Amniotic epithelial cell (primary cell): ENCODE measurements around the gene CLPSL2.
"Not testable (repeated sequence)": the region's sequence is repeated elsewhere in the genome, so short reads cannot be mapped to it uniquely, and the experiment has no call there.

Experiments
- DNase-seq: peaks from one replicate; pipeline ENCODE4 v3.0.0-alpha.2; 2010; ENCODE audit warnings: low read depth

Gene CLPSL2

DNA sequence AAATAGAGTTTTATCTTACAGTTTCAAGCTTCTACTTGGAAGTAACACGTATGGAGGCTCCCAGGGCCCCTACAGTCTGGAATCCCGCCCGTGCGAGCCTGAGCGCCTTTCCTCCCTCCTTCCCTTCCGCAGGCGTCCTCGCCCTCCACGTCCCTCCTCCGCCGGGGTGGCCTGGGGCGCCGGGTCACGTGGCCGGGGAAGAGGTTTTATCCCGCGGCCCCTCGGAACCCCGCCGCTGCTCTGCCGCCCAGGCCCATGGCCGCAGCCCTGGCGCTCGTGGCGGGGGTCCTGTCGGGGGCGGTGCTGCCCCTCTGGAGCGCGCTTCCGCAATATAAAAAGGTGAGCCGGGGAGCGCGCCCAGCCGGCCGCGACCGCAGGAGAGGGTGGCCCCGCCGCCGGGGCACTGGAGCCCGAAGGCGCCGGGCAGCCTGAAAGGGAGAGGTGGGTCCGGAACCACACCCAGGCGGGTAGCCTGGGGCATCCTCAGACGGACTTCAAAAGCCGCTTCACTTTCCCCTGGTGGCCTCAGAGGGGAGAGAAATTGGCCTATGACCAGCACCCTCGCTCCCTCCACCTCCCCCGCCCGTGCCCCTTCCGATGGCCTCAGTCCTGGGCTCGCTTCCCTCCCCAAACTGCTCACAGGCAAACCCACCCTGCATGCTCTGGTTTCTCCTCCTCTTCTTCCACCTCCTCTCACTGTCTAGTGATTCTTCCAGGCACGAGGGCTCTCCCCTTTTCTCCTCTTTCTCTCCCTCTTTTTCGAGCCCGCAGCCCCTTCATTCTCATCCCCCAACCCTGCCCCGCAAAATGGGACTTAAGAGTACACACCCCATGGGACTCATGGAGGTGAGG is at the start of gene CLPSL2:
CLPSL2 (plus strand) TSS at position 235 of the 852 bp plus-strand sequence; CDS start at position 256, 21 bp downstream.
- no peak for DNase-seq

DNA sequence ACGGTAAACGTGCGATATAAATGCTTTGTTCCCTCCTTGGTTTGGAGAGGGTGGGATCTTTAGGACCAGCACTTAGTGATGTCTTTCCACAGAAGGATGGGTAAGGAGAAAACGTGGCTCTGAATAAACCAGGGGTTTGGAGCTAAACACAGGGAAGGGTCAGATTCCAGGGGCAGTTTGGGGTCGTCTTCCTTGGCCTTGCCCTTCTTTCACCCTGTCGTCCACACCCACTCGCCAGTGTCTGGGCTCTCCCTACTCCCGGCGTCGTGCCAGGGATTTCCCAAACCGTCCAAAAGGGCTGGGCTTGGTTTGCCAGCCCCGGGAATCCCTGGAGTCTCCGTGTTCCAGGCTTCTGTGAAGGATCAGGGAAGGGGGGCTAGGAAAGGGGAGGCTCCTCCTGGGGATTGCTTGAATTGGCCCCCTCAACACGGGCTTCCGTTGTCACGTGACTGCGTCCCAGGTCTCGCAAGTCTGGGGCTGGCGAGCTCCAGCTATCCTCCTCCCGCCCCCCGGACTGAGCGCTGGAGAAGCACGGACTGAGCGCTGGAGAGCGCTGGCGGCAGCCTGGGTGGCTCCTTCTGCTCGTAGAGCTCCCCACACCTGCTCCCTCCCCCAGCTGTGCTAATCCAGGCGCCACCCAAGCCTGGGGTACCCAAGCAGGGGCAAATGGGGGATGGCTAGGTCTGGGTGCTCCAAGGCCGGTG is 49.0 kb upstream of the CLPSL2 start:
- DNase-seq = peak; percentile 95

DNA sequence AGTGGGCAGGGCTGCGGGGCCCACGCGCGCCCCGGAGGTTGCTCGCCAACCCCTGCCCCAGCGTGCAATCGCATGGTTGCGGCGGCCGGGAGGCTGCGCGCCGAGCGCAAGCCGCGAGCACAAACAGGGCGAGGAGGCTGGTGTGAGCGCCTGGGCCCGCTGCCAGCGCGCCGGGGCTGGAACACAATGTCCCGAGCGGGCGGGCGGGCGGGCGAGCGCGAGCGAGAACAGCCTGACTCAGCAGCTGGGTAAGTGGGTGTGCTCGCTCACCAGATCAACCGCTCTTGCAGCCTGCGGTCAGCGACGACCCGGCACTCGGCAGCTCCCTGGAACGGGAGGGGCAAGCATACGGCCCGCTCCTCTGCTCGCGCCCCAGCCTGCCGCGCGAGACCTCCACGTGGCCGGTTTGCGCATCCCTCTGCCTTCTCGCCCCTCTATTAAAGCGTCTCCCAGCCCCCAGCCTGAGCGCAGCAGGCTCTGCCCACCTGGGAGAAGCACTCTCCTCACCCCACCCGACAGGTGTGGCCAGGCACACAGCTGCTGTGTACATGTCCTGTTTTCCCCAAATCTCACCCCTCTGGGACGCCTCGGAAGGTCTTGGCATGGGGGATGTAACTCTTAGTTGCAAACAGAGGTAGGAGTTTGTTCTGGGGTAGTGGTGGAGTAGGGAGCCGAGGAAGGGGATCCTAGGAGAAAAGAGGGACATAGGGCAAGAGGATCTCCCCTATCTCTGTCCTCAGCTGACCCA is 48.3 kb upstream of the CLPSL2 start:
- peak; percentile 98 for DNase-seq

GRCh38 chr6:35728683-35729678 is 47.4 kb upstream of the CLPSL2 start:
- DNase-seq = no peak

DNA sequence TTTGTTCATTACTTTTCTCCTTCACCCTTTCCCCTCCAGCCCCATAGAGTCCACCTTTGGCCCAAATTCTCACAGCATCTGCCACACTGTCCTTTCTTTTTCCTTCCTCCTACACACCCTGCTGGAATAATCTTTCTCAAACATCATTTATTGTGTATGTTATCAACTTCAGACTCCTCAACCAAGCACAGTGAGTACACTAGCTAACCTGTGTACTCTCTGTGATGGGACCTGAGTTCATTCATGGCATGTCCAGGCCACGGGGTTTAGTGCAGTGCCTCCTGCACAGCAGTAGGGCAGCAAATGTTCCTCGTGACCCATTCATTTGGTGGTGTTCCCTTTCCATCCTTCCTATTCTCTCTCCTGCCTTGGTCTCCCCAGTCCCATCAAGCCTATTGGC is 46.7 kb upstream of the CLPSL2 start:
- DNase-seq = no peak

DNA sequence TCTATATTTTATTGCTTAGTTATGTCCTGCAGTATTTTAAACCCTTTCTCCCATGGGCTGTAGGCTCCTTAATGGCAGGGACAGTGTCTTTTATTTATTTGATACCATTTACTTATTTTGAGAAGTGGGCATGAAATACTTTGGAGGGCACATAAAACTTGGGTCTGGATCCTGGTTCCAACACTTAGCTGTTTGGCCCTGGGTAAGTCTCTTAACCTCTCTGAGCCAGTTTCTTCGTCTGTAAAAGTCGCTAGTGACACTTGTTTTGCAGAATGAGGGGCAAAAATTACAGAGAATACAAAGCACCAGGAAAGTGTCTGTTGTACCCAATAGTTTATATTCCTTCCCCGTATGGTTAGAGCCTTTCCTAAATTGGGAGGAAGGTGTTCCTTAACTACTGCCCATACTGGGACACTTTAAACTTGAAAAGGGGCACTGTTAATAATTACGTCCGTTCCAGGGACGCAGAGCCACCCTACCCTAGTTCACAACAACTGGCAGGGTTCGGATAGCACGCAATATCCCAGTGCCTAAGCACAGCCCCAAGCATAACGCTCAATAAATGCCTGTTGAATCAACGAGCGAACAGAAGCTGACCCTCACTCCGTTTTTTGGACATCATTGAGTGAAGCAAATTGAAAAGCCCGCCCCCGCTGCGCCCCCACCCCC is 45.5 kb upstream of the CLPSL2 start:
- no peak for DNase-seq

- DNase-seq = peak; percentile 86
These were observed 45.0 kb upstream of the CLPSL2 start for GRCh38 chr6:35731414-35731735.

DNA sequence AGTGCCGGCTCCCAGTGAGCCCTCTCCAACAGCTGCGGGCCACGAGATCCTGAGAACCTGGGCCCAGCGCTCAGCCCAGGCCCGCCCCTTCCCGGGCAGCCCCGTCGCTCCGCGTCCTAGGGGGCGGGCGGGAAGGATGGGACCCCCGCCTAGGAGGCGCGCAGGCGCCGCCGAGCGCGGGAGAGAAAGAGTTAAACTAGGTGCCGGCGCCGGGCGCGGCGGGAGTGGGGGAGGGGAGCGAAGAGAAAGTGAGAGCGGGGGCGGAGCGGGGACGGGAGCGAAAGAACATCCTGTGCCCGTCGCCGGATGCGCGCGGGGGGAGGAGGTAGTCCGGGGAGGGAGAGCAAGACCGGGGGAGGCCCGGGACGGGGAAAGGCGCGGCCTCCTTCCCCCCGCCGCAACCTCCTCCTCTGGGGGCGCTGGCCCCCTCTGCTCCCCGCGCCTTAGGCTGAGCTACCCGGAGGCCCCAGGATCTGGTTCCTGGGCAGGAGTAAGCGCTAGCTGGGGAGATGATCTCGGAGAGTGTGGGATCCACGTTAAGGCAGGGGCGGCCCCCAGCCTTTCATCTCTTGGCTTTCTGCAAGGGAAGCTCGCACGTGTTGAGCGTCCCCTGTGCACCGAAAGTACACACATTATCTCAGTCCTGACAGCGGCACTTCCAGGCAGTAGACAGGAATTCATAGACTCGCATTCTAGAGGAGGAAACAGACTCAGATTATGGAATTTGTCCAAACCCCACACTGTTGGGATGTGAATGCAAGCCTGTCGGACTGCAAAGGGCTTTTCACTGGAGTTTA is 44.5 kb upstream of the CLPSL2 start:
- peak; percentile 99 for DNase-seq

- DNase-seq = no peak
These were observed 42.8 kb upstream of the CLPSL2 start for GRCh38 chr6:35733633-35734032.

DNA sequence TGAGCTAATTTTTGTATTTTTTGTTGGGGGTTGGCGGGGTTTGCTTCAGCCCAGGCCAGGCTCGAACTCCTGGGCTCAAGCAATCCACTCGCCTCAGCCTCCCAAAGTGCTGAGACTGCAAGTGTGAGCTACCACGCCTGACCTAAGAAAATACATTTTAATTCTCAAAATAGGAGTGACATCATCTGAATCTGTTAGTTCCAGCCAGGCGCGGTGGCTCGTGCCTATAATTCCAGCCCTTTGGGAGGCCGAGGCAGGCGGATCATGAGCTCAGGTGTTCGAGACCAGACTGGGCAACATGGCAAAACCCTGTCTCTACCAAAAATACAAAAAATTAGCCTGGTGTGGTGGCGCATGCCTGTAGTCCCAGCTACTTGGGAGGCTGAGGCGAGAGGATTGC is 42.1 kb upstream of the CLPSL2 start:
- not testable (repeated sequence) for DNase-seq

GRCh38 chr6:35735452-35735851 is 40.9 kb upstream of the CLPSL2 start:
- no peak for DNase-seq

DNA sequence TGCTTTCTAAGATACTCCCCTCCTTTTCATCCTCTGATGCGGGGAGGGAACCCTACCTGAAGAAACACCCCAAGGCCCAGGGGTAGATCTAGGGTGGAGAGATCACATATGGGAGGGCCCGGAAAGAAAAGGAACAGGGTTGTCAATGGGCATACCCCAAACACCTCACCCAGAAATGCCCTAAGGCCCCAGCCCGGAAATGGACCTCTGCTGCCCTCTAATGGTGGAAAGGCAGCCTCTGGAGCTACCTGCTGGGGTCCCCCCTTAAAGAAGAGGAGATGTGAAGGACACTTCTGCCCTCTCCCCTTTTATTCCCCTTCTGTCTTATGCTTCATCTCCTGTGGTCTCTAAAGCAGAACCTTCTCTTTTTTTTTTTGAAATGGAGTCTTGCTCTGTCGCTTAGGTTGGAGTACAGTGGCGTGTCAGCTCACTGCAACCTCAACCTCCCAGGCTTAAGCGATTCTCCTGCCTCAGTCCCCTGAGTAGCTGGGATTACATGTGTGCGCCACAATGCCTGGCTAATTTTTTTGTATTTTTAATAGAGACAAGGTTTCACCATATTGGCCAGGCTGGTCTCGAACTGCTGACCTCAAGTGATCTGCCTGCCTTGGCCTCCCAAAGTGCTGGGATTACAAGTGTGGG is 40.0 kb upstream of the CLPSL2 start:
- peak; percentile 44 for DNase-seq

DNA sequence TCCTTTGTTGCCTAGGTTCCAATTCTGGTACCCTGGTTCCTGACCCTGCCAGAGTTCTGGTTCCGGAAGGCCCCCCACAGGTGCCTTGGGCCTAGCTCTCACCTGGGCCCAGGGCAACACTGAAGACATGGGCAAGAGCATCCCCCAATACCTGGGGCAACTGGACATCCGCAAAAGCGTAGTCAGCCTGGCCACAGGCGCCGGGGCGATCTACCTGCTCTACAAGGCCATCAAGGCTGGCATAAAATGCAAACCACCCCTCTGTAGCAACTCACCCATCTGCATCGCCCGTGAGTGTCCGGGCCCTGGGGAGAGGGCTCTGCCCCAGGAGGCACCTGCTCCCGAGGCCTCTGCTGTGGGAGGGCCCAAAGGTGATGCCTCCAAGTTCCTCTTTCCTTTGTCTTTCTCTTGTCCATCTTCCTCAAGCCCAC is 39.4 kb upstream of the CLPSL2 start, which contains the start of gene ARMC12:
ARMC12 (plus strand) TSS at position 51 of the 431 bp plus-strand sequence; CDS start at position 128, 77 bp downstream.
- no peak for DNase-seq

DNA sequence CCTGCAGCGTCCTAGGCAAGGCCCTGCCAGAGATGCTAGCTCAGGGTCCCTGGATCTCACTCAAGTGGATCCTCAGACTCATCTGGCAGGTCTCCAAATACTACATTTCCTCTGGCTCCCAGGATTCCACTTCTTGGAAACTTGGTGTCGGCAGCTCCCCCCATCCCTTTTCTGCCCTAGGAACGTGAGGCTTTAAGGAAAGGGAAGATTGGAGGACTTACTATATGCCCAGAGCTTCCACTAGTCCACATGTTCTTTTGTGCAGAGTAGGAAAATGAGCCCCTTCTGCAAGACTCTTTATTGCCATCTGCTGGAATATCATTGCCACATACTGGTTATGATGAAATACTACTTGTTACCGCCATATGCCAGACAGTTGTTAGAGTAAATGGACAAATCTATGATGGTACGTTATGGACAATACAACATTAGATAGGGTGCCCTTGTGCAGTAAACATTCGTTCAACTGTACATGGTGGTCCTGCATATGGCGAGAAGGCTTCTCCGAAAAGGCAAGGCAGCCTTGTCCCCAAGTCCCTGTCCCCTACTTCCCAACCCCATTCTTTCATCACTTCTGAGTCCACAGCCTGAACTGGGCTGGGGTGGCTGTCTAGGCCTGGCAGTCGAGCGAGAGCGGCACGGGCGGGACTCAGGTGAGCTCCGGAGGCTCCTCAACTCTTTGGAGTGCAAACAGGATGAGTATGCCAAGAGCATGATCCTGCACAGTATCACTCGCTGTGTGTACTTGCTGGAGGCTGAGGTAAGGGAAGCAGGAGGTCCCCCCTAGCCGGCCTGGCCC is 38.8 kb upstream of the CLPSL2 start:
- peak; percentile 86 for DNase-seq

GRCh38 chr6:35739645-35740524 is 36.5 kb upstream of the CLPSL2 start:
- DNase-seq = no peak

GRCh38 chr6:35742842-35743241 is 33.6 kb upstream of the CLPSL2 start:
- DNase-seq = no peak

DNA sequence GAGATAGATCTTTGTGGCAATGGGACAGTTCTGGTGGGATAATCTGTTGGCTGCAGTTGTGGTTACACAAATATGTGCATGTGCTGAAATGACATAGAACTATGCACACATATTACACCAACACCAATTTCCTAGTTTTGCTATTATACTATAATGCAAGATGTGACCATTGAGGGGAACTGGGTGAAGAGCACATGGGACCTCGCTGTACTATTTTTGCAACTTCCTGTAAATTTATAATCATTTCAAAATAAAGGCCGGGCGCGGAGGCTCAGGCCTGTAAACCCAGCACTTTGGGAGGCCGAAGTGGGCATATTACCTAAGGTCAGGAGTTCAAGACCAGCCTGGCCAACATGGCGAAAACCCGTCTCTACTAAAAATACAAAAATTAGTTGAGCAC is 30.9 kb upstream of the CLPSL2 start:
- no peak for DNase-seq

GRCh38 chr6:35746516-35746915 is 29.9 kb upstream of the CLPSL2 start:
- DNase-seq = no peak
